ENCODE results near the gene ZBTB2. TPM values are rescaled to one million over a fixed set of nuclear protein-coding genes. Genes with fewer than 3 reads are reported as not detected.

Gene ZBTB2
- total RNA-seq, 1 donor from 2014 or later = 14.0 TPM

DNA sequence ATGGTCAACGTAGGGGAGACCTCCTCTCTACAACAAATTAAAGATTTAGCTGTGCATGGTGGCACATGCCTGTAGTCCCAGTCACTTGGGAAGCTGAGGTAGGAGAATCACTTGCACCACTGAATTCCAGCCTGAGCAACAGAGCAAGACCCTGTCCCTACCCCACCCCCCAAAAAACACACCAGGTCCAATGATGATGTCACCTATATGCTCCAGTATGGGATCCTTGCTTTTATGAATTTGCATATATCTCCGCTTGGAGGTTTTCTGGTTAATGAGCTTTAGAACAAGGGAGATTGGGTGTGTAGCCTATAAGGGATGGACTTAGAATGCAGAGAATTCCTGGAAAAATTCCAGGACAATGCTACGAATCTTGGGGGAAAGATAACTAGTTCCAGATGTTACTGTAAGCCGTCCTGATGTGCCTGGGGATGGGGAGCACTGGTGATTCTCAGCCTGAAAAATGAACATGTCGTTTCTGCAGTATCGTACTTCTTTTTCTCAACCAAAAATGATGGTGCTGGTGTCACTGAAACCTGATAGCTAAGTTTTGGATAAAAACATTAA, 61.1 kb downstream of the ZBTB2 start:
- H3K27me3 ChIP-seq (ENCODE audit: control insufficient read depth, insufficient read depth, low read length) = no peaks in the 10 kb centered on the region
- no peak for TF ChIP-seq CTCF (IDR thresholded peaks at IDR 0.05; ENCODE audit: insufficient read depth, low read length, poor library complexity, severe bottlenecking)
- no peaks in the 10 kb centered on the region for H3K36me3 ChIP-seq (ENCODE audit: control insufficient read depth, insufficient read depth, low read length)
- no peak for DNase-seq (ENCODE audit: low read depth)
- no peak overlapping the region for H3K4me3 ChIP-seq (ENCODE audit: low read depth, low read length)

GRCh38 chr6:151327101-151327500, 64.3 kb downstream of the ZBTB2 start:
- no peak for DNase-seq (ENCODE audit: low read depth)
- no peak for TF ChIP-seq CTCF (IDR thresholded peaks at IDR 0.05; ENCODE audit: insufficient read depth, low read length, poor library complexity, severe bottlenecking)
- Histone ChIP-seq H3K36me3 (ENCODE audit: control insufficient read depth, insufficient read depth, low read length) (no peaks in the 10 kb centered on the region), H3K4me3 (ENCODE audit: low read depth, low read length) (peak overlapping the region; percentile 9), H3K27me3 (ENCODE audit: control insufficient read depth, insufficient read depth, low read length) (no peaks in the 10 kb centered on the region)

DNA sequence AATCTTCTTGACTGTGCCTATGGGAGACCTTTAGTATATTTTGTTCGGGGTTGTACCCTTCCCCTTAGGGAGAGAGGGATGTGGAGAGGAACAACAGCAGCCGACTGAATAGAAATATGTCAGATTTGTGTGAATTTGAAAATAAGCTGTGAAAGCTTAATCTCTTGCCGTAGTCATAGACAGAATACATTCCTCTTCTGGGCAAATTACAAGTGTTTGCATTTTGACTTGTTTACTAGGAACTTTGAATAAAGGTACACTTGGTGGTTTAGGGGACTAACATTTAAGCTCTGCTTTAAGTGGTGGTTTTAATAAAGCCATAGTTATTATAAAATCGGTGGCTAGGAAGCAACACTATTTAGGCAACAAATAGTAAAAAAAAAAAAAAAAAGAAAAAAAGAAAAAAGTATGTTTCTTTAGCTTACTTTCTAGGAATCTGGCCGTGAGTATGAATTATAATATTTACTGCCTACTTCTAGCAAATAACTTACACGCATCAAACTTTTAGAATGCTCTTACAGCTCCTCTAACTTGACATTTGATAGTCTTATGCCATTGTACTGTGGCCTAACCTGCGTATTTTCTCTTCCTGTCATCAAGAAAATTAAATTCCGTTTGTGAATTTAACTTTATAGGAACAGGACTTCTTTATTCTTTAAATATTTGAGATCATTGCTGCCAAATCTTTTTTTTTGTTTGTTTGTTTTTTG, 65.1 kb downstream of the ZBTB2 start:
- Histone ChIP-seq H3K36me3 (ENCODE audit: control insufficient read depth, insufficient read depth, low read length) (no peaks in the 10 kb centered on the region), H3K4me3 (ENCODE audit: low read depth, low read length) (peak overlapping the region; percentile 61), H3K27me3 (ENCODE audit: control insufficient read depth, insufficient read depth, low read length) (no peaks in the 10 kb centered on the region)
- no peak for DNase-seq (ENCODE audit: low read depth)
- TF ChIP-seq CTCF (IDR thresholded peaks at IDR 0.05; ENCODE audit: insufficient read depth, low read length, poor library complexity, severe bottlenecking) = no peak

DNA sequence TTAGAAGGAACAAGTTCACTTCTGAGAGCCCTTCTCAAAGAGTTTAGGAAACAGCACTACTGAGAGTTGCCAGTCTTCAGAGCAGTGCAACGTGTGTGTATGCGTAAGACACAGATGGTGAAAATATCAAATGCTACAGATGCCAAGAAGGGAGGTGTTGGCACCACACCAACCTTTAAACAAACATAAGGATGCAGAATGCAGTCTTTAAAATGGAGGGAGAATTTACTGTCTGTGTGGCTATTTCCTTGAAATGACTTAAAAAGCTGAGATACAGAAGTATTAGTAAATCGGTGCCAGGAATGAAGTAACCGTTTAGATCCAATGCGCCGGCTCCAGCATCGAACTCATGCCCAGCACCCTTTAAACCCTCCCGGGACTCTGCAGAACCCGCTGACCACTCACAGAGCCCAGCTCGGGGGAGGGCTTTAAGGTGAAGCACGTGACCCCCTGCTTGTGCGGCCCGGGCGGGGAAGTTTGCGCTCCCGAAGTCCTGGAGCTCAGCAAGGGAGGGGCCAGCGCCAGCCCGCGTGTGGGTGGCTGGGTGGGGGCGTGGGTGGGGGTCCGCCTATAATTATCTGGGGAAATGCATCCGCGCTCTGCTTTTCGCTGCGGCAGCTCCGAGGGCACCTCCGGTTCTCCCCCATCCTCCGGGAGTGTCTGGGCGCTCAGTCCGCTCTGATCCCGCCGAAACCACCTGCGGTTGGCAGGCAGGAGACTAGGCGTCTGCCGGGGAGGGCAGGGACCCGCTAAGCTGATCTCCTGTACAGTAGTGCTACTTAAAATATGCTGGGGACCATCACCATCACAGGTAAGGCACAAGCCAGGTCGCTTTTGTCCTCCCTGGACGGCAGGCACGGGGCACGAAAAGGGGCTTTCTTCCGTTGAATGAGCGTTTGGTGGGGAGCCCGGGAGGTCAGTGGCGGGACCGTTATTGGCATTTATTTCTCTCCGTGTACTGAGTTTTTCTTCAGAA, 66.0 kb downstream of the ZBTB2 start:
- no peaks in the 10 kb centered on the region for H3K36me3 ChIP-seq (ENCODE audit: control insufficient read depth, insufficient read depth, low read length)
- no peak for TF ChIP-seq CTCF (IDR thresholded peaks at IDR 0.05; ENCODE audit: insufficient read depth, low read length, poor library complexity, severe bottlenecking)
- no peaks in the 10 kb centered on the region for H3K27me3 ChIP-seq (ENCODE audit: control insufficient read depth, insufficient read depth, low read length)
- peak overlapping the region; percentile 61 for H3K4me3 ChIP-seq (ENCODE audit: low read depth, low read length)
- DNase-seq (ENCODE audit: low read depth) = peak; percentile 38

DNA sequence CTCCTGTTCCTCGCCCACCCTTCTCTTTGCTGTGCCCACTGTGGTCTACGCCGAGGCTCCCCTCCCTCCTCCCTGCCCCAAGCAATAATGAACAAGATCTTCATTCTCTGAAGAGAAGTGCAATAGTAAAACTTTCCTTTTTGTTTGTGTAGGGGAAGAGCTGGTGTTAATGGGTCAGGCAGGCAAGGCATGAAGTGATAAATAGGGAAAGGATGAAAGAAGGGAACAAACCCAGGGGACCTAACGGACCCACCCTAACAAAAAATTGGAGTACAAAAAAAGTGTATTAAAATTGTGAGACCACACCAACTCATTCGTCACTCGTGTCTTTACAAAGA, 66.9 kb downstream of the ZBTB2 start:
- no peak overlapping the region for H3K4me3 ChIP-seq (ENCODE audit: low read depth, low read length)

More for the DNA sequence above, 66.9 kb downstream of the ZBTB2 start:
- Histone ChIP-seq H3K27me3 (ENCODE audit: control insufficient read depth, insufficient read depth, low read length) (no peaks in the 10 kb centered on the region), H3K36me3 (ENCODE audit: control insufficient read depth, insufficient read depth, low read length) (no peaks in the 10 kb centered on the region)
- no peak for TF ChIP-seq CTCF (IDR thresholded peaks at IDR 0.05; ENCODE audit: insufficient read depth, low read length, poor library complexity, severe bottlenecking)
- no peak for DNase-seq (ENCODE audit: low read depth)

Measured in kidney epithelial cell (primary cell).